Panc1 (cell line): ENCODE results near the gene TMEM87B. TPM values are rescaled to one million over a fixed set of nuclear protein-coding genes. Genes with fewer than 3 reads are reported as not detected.

Experiments
- ATAC-seq: fragments of 200-7000 bp; cut with Tn5 transposase; 2 replicates; pipeline ENCODE4 v1.9.1; 2020; ENCODE audit warnings: mild to moderate bottlenecking, moderate library complexity
- BruUV-seq: library from RNA; stranded (reverse); fragments of 400-500 nt; replicated peaks from 2 replicates; lab custom pipeline; 2021; lab: Mats Ljungman, UMichigan
- CTCF ChIA-PET: fragments of 300-600 bp; sonication (Branson Sonifier 250); formaldehyde crosslinking; loops from one replicate; lab custom pipeline; 2022; ENCODE audit warnings: antibody characterized with exemption; lab: Charles Lee
- POLR2A ChIA-PET: fragments of 300-600 bp; sonication (Branson Sonifier 250); formaldehyde crosslinking; loops from one replicate; lab custom pipeline; 2022; ENCODE audit warnings: antibody characterized with exemption; lab: Charles Lee
- DNase-seq: peaks from one replicate; pipeline ENCODE4 v3.0.0-alpha.2; 2010; ENCODE audit warnings: low read depth, low spot score
- H3K27ac ChIP-seq: 2 replicates; pipeline ENCODE4 v1.5.1; 2011; ENCODE audit warnings: mild to moderate bottlenecking, low read length, inconsistent platforms
- H3K27me3 ChIP-seq: fragments of 200-500 bp; sonication (Bioruptor generic); 2 replicates; pipeline ENCODE4 v1.6.0; 2014; ENCODE audit warnings: low read length, inconsistent platforms; ENCODE audit not compliant: control insufficient read depth, insufficient read depth
- H3K36me3 ChIP-seq: fragments of 200-500 bp; sonication (Bioruptor generic); 2 replicates; pipeline ENCODE4 v1.5.1; 2014; ENCODE audit warnings: inconsistent platforms, mild to moderate bottlenecking, low read length, moderate library complexity; ENCODE audit not compliant: control insufficient read depth, insufficient read depth
- H3K4me1 ChIP-seq: 2 replicates; pipeline ENCODE4 v1.5.1; 2011; ENCODE audit warnings: inconsistent platforms, mild to moderate bottlenecking, low read length, moderate library complexity; ENCODE audit not compliant: control insufficient read depth, insufficient read depth
- H3K4me3 ChIP-seq, 2 experiments: 2 replicates each; pipeline ENCODE4 v1.5.1; 2011 to 2012; ENCODE audit warnings: low read depth in 2 of 2, low read length in 2 of 2, mild to moderate bottlenecking in 2 of 2, inconsistent platforms in 1 of 2, moderate library complexity in 1 of 2
- H3K9me3 ChIP-seq: fragments of 200-500 bp; sonication (Bioruptor generic); 2 replicates; pipeline ENCODE4 v1.5.1; 2014; ENCODE audit warnings: low read depth, mild to moderate bottlenecking, inconsistent platforms, low read length, moderate library complexity; ENCODE audit not compliant: control insufficient read depth, insufficient read depth
- CTCF ChIP-seq: fragments of 450-650 bp; IDR thresholded peaks from 2 replicates; pipeline ENCODE4 v1.5.1; 2017; ENCODE audit warnings: mild to moderate bottlenecking
- POLR2AphosphoS5 ChIP-seq: IDR thresholded peaks from 2 replicates; pipeline ENCODE4 v1.6.1; 2012; ENCODE audit warnings: mild to moderate bottlenecking, low read depth, low read length, moderate library complexity
- REST ChIP-seq, 2 experiments: IDR thresholded peaks; 2 replicates each; pipeline ENCODE4 v1.6.1; 2011 to 2012; ENCODE audit warnings: low read depth in 2 of 2, control low read depth in 1 of 2, low read length in 1 of 2, mild to moderate bottlenecking in 1 of 2, moderate library complexity in 1 of 2; ENCODE audit not compliant: insufficient read depth in 1 of 2
- SIN3A ChIP-seq: IDR thresholded peaks from 2 replicates; pipeline ENCODE4 v1.6.1; 2012; ENCODE audit warnings: low read depth, mild to moderate bottlenecking, low read length, moderate library complexity, borderline replicate concordance; ENCODE audit not compliant: insufficient read depth
- TCF7L2 ChIP-seq: IDR thresholded peaks from 2 replicates; pipeline ENCODE4 v1.6.1; 2011; ENCODE audit warnings: mild to moderate bottlenecking, low read depth, low read length, inconsistent platforms
- in situ Hi-C: cut with HindIII; loops from 2 replicates; pipeline ENCODE4 v1.10.0; 2016; ENCODE audit warnings: low sequenced_read_pairs, low pct_unique_long_range_greater_than_20kb
- intact Hi-C: fragments of 100-400 bp; cut with micrococcal nuclease; formaldehyde crosslinking; loops from one replicate; pipeline ENCODE4 v1.10.0; 2022; ENCODE audit not compliant: unreplicated experiment
- total RNA-seq: library from RNA; stranded (reverse); gene quantifications from one replicate; pipeline ENCODE4 v1.2.1, GENCODE V29; 2021; ENCODE audit not compliant: unreplicated experiment

The TMEM87B gene
- total RNA-seq, 1 experiment from 2014 or later = 22.8 TPM

DNA sequence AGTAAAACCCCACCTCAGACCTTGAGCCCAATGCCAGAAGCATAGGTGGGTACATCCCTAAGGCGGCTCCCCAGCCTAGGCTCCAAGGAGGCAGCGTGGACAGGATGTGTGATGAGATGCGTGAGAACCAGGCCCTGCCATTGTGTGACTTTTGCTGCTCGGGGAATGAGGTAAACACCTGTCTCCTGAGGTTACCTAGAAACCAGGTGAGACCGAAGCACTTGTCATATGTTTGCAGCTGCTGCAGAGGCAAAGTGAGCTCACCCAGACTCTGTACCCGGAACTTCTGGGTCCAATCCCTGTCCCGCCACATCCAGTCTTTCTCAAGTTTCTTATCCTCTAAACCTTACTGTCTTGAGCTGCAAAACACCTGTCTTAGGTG, 86.5 kb downstream of the TMEM87B start:
- no peaks in the 10 kb centered on the region for H3K9me3 ChIP-seq
- H3K27ac ChIP-seq = no peak overlapping the region
- peaks cover 3% of the 10 kb centered on the region; the same call in 1 of the 2 replicates for H3K4me1 ChIP-seq
- H3K4me3 ChIP-seq = no peak overlapping the region
- DNase-seq = no peak
- H3K27me3 ChIP-seq = no peaks in the 10 kb centered on the region
- intact Hi-C loops (no loop called here), in situ Hi-C loops (no loop called here)
- BruUV-seq = no TSS peak
- TF ChIP-seq CTCF = no peak
- no peak for TF ChIP-seq TCF7L2
- TF ChIP-seq POLR2AphosphoS5 = no peak
- no peak for TF ChIP-seq REST (IDR thresholded peaks at IDR 0.05; ENCODE audit: insufficient read depth in 1 of 2, low read depth in 2 of 2, low read length in 1 of 2)
- no peak for TF ChIP-seq SIN3A
- ChIA-PET POLR2A (no interaction called here), CTCF (no interaction called here)
- H3K36me3 ChIP-seq = no peaks in the 10 kb centered on the region
- no peak for ATAC-seq

DNA sequence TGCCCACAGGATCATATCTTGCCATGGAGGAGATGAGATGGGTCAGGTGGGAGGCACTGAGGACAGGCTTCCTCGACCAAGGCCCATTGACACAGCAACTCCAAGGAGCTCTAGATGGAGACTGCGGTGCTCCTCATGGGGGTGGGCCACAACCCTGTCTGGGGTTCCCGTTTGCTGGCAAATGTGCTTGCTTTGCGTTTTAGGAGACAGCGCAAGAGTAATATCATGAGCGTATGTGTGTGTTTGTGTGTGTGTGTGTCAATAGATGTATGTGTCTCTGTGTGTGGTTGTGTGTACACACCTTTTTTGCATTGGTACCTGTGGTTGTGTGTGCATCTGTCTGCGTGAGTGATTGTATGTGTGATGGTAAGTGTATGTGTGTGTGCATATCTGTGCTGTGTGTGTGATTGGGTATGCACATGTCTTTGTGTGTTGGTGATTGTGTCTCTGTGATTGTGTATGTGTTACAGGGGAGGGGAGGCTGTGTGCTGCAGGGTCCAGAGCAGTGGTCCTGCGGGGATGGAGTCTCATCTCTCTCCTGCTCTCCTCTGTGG, 87.5 kb downstream of the TMEM87B start:
- intact Hi-C loops = no loop called here
- Histone ChIP-seq H3K27ac (no peak overlapping the region), H3K27me3 (no peaks in the 10 kb centered on the region), H3K4me1 (peaks cover 3% of the 10 kb centered on the region; the same call in 1 of the 2 replicates), H3K4me3 (no peak overlapping the region), H3K9me3 (no peaks in the 10 kb centered on the region), H3K36me3 (no peaks in the 10 kb centered on the region)
- DNase-seq (no peak), ATAC-seq (no peak)
- in situ Hi-C loops = no loop called here
- CTCF ChIA-PET = no interaction called here
- TF ChIP-seq SIN3A (no peak), CTCF (no peak), TCF7L2 (no peak), POLR2AphosphoS5 (no peak), REST (IDR thresholded peaks at IDR 0.05; ENCODE audit: insufficient read depth in 1 of 2, low read depth in 2 of 2, low read length in 1 of 2) (no peak)
- POLR2A ChIA-PET = no interaction called here
- BruUV-seq = no TSS peak
